SU-DHL-6 (cell line): ENCODE data around the gene LGALS16.

ENCODE experiments used
- H2AFZ ChIP-seq: fragments of 200-600 bp; sonication (generic); 2 replicates; pipeline ENCODE4 v1.6.1; 2014; ENCODE audit warnings: low read depth, mild to moderate bottlenecking, moderate library complexity, mixed read lengths, antibody characterized with exemption, low read length; ENCODE audit not compliant: severe bottlenecking
- H3F3A ChIP-seq: fragments of 200-600 bp; shearing (Covaris generic); 2 replicates; pipeline ENCODE4 v1.6.0; 2016; ENCODE audit warnings: antibody characterized with exemption, mild to moderate bottlenecking; ENCODE audit not compliant: insufficient read depth
- H3K27ac ChIP-seq: fragments of 200-600 bp; sonication (generic); 2 replicates; pipeline ENCODE4 v1.5.1; 2016; ENCODE audit warnings: low read depth, mild to moderate bottlenecking, low read length, moderate library complexity, mixed read lengths
- H3K27me3 ChIP-seq: fragments of 200-600 bp; sonication (generic), shearing (Covaris generic); 2 replicates; pipeline ENCODE4 v1.6.0; 2014; ENCODE audit warnings: mild to moderate bottlenecking, low read length
- H3K36me3 ChIP-seq: fragments of 200-600 bp; sonication (generic); 2 replicates; pipeline ENCODE4 v1.6.1; 2014; ENCODE audit warnings: mild to moderate bottlenecking, low read length, mixed read lengths
- H3K4me2 ChIP-seq: fragments of 300-600, 200-600 bp; shearing (Covaris generic), sonication (generic); 2 replicates; pipeline ENCODE4 v1.6.0; 2014; ENCODE audit warnings: low read length, low read depth, mild to moderate bottlenecking; ENCODE audit not compliant: poor library complexity, severe bottlenecking
- H3K4me3 ChIP-seq: fragments of 200-600 bp; sonication (generic); 2 replicates; pipeline ENCODE4 v1.5.1; 2014; ENCODE audit warnings: antibody characterized with exemption, low read length, mild to moderate bottlenecking, mixed read lengths; ENCODE audit not compliant: insufficient read depth, poor library complexity, severe bottlenecking
- H3K79me2 ChIP-seq: fragments of 200-600 bp; sonication (generic); 2 replicates; pipeline ENCODE4 v1.6.1; 2014; ENCODE audit warnings: mild to moderate bottlenecking, low read length, moderate library complexity; ENCODE audit not compliant: insufficient read depth
- H3K9ac ChIP-seq: fragments of 200-600 bp; sonication (generic); 2 replicates; pipeline ENCODE4 v1.7.0; 2014; ENCODE audit warnings: mild to moderate bottlenecking, low read length
- H3K9me2 ChIP-seq: fragments of 200-600 bp; sonication (generic); replicated peaks from 2 replicates; pipeline ENCODE4 v1.6.1; 2014; ENCODE audit warnings: low read length; ENCODE audit not compliant: insufficient read depth
- H3K9me3 ChIP-seq: fragments of 200-600 bp; sonication (generic); 2 replicates; pipeline ENCODE4 v1.6.1; 2014; ENCODE audit warnings: low read length, mixed read lengths; ENCODE audit not compliant: insufficient read depth
- H4K20me1 ChIP-seq: fragments of 200-600 bp; sonication (generic); 2 replicates; pipeline ENCODE4 v1.6.1; 2014; ENCODE audit warnings: low read depth, mild to moderate bottlenecking, antibody characterized with exemption, low read length, moderate library complexity, mixed read lengths
- CTCF ChIP-seq: fragments of 200-600 bp; sonication (generic); IDR thresholded peaks from one replicate; pipeline ENCODE4 v1.5.1; 2017; ENCODE audit warnings: antibody characterized with exemption, mild to moderate bottlenecking, low read length, moderate library complexity; ENCODE audit not compliant: insufficient read depth, poor library complexity, severe bottlenecking
- EZH2phosphoT487 ChIP-seq: fragments of 200-600 bp; sonication (generic), shearing (Covaris generic); conservative IDR thresholded peaks from 2 replicates; pipeline ENCODE4 v1.6.1; 2018; ENCODE audit warnings: mild to moderate bottlenecking, antibody characterized with exemption, low read length, moderate library complexity, mixed read lengths

The LGALS16 gene

GRCh38 chr19:39631626-39632025, 24.1 kb upstream of the LGALS16 start:
- no peak for TF ChIP-seq EZH2phosphoT487
- TF ChIP-seq CTCF = no peak
- H3K27ac ChIP-seq = no peak overlapping the region
- no peak overlapping the region for H3K4me3 ChIP-seq
- no peaks in the 10 kb centered on the region for H3F3A ChIP-seq
- H3K27me3 ChIP-seq = no peaks in the 10 kb centered on the region
- H3K4me2 ChIP-seq = no peak overlapping the region
- H3K36me3 ChIP-seq = no peaks in the 10 kb centered on the region
- H2AFZ ChIP-seq = no peak overlapping the region
- H3K9ac ChIP-seq = no peak overlapping the region
- no peaks in the 10 kb centered on the region for H3K9me2 ChIP-seq
- no peaks in the 10 kb centered on the region for H3K79me2 ChIP-seq
- H4K20me1 ChIP-seq = no peaks in the 10 kb centered on the region
- H3K9me3 ChIP-seq = no peaks in the 10 kb centered on the region

- Histone ChIP-seq H3F3A (no peaks in the 10 kb centered on the region), H3K9ac (no peak overlapping the region), H3K27me3 (no peaks in the 10 kb centered on the region)
Observed at GRCh38 chr19:39637891-39638290, 17.8 kb upstream of the LGALS16 start.

GRCh38 chr19:39641773-39642172, 13.9 kb upstream of the LGALS16 start:
- Histone ChIP-seq H3K9ac (no peak overlapping the region), H3F3A (no peaks in the 10 kb centered on the region), H3K4me3 (no peak overlapping the region), H4K20me1 (no peaks in the 10 kb centered on the region), H3K9me3 (no peaks in the 10 kb centered on the region), H3K27ac (no peak overlapping the region), H3K79me2 (no peaks in the 10 kb centered on the region), H3K9me2 (no peaks in the 10 kb centered on the region), H3K27me3 (no peaks in the 10 kb centered on the region), H3K4me2 (no peak overlapping the region), H2AFZ (no peak overlapping the region), H3K36me3 (no peaks in the 10 kb centered on the region)
- TF ChIP-seq EZH2phosphoT487 = no peak
- TF ChIP-seq CTCF = no peak

More at GRCh38 chr19:39637891-39638290, 17.8 kb upstream of the LGALS16 start:
- no peaks in the 10 kb centered on the region for H3K9me3 ChIP-seq
- no peak overlapping the region for H3K4me3 ChIP-seq
- no peak overlapping the region for H2AFZ ChIP-seq
- TF ChIP-seq EZH2phosphoT487 = no peak
- TF ChIP-seq CTCF = no peak
- no peak overlapping the region for H3K27ac ChIP-seq
- H3K36me3 ChIP-seq = no peaks in the 10 kb centered on the region
- no peak overlapping the region for H3K4me2 ChIP-seq
- no peaks in the 10 kb centered on the region for H3K9me2 ChIP-seq
- no peaks in the 10 kb centered on the region for H4K20me1 ChIP-seq
- no peaks in the 10 kb centered on the region for H3K79me2 ChIP-seq
